ENCODE measurements around the gene EGR2. TPM values are rescaled to one million over a fixed set of nuclear protein-coding genes. Genes with fewer than 3 reads are reported as not detected.

The EGR2 gene
- total and polyA plus RNA-seq, 7 donors = 0.24 to 1.2 (median 0.67) TPM

DNA sequence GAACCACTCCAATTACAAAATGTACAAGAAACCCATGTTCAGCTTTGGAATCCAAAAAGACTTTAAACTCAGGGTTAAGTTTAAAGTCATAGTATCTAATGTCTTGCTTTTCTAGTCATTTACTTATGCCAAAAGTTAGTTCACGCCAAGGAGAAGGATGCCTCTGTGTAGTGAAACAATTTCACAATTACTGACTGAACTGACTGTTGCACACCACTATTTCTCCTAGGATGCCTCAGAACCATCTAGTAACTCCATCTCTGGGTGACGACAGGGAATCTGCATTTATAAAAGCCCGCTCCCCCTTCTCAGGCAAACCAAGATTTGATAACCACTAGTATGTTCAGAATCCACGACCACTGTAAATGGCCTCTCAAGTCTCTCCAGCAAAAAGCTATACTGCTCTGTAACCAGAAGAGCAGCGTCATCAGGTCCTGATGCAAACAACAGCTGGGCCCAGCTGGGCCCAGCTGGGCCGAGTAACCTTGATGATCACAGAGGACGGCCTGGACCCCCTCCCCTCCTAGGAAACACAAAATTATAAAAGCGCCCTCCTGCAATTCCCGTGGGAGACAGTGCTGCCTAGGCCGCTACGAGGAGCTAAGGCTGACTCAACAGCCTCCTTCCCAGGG is 12.3 kb downstream of the EGR2 start:
- 11 to 20% (median 12%) methylated on average over 11 of the region's 11 CpGs for WGBS, 3 donors
- peak in 3 of 4 donors; percentile 0 to 18 (median 5) for ATAC-seq

GRCh38 chr10:62801871-62802270 is 14.3 kb downstream of the EGR2 start:
- TF ChIP-seq, protein P1, sequence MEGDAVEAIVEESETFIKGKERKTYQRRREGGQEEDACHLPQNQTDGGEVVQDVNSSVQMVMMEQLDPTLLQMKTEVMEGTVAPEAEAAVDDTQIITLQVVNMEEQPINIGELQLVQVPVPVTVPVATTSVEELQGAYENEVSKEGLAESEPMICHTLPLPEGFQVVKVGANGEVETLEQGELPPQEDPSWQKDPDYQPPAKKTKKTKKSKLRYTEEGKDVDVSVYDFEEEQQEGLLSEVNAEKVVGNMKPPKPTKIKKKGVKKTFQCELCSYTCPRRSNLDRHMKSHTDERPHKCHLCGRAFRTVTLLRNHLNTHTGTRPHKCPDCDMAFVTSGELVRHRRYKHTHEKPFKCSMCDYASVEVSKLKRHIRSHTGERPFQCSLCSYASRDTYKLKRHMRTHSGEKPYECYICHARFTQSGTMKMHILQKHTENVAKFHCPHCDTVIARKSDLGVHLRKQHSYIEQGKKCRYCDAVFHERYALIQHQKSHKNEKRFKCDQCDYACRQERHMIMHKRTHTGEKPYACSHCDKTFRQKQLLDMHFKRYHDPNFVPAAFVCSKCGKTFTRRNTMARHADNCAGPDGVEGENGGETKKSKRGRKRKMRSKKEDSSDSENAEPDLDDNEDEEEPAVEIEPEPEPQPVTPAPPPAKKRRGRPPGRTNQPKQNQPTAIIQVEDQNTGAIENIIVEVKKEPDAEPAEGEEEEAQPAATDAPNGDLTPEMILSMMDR (IDR thresholded peaks at IDR 0.05) = no peak
- Histone ChIP-seq H3K36me3 (ENCODE audit: insufficient read depth in 1 of 2, low read depth in 1 of 2) (no peaks in the 10 kb centered on the region), H3K27ac (no peak overlapping the region), H3K4me1 (peaks cover 11% of the 10 kb centered on the region), H3K9me3 (no peaks in the 10 kb centered on the region), H3K27me3 (ENCODE audit: insufficient read depth in 3 of 3, low read length in 2 of 3) (peaks cover 0 to 21% (median 0%) of the 10 kb centered on the region in 3 donors), H3K4me3 (no peak overlapping the region)
- WGBS, 3 donors = 80 to 90% (median 85%) methylated on average over 3 of the region's 3 CpGs
- intact Hi-C loops (cut with DNase I) = loop anchor here in 1 of 2 donors (5.0 kb wide), 1 partner anchor 40 kb away; no protein-coding TSS in a partner anchor
- ATAC-seq (no peak), DNase-seq (no peak)

More for the DNA sequence above, 12.3 kb downstream of the EGR2 start:
- Histone ChIP-seq H3K4me1 (peaks cover 26% of the 10 kb centered on the region), H3K27ac (peak overlapping the region; percentile 97), H3K9me3 (no peaks in the 10 kb centered on the region), H3K4me3 (peak overlapping the region; percentile 91), H3K27me3 (ENCODE audit: insufficient read depth in 3 of 3, low read length in 2 of 3) (peaks cover 0 to 8% (median 0%) of the 10 kb centered on the region in 3 donors), H3K36me3 (ENCODE audit: insufficient read depth in 1 of 2, low read depth in 1 of 2) (no peaks in the 10 kb centered on the region)
- DNase-seq = no peak
- TF ChIP-seq, protein P1 (IDR thresholded peaks at IDR 0.05) = no peak
- intact Hi-C loops (cut with DNase I) = loop anchor here in 1 of 2 donors (5.0 kb wide), 1 partner anchor 42 kb away; no protein-coding TSS in a partner anchor

- H3K36me3 ChIP-seq (ENCODE audit: insufficient read depth in 1 of 2, low read depth in 1 of 2) = no peaks in the 10 kb centered on the region
- no peaks in the 10 kb centered on the region for H3K4me1 ChIP-seq
- peaks cover 0 to 21% (median 0%) of the 10 kb centered on the region in 3 donors for H3K27me3 ChIP-seq (ENCODE audit: insufficient read depth in 3 of 3, low read length in 2 of 3)
- H3K9me3 ChIP-seq = no peaks in the 10 kb centered on the region
- H3K27ac ChIP-seq = no peak overlapping the region
- TF ChIP-seq, protein P1 (IDR thresholded peaks at IDR 0.05) = no peak
- 77 to 87% (median 77%) methylated on average over 3 of the region's 3 CpGs for WGBS, 3 donors
- ATAC-seq (no peak), DNase-seq (no peak)
- no peak overlapping the region for H3K4me3 ChIP-seq
- intact Hi-C loops (cut with DNase I) = no loop called here
These were observed 19.3 kb downstream of the EGR2 start for GRCh38 chr10:62796896-62797295.

DNA sequence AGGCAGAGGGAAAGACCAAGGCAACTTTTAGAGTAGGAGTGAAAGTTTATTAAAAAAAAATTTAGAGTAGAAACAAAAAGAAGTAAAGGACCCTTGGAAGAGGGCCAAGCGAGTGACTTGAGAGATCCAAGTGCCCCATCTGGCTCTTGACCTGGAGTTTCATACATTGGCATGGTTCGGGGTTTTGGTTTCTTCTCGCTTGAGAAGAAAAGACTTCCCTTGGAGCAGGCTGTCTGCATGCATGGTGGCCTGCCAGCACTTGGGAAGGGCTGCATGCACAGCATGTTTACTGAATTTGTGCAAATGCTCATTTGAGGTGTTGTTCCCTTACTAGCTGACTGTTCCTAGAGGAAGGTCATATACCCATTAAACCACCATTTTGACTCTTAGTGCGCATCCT is 20.4 kb downstream of the EGR2 start:
- H3K9me3 ChIP-seq = no peaks in the 10 kb centered on the region
- DNase-seq = no peak
- TF ChIP-seq, protein P1 (IDR thresholded peaks at IDR 0.05) = no peak
- no peak for ATAC-seq
- H3K27ac ChIP-seq = no peak overlapping the region
- H3K4me3 ChIP-seq = no peak overlapping the region
- intact Hi-C loops (cut with DNase I) = no loop called here
- H3K36me3 ChIP-seq (ENCODE audit: insufficient read depth in 1 of 2, low read depth in 1 of 2) = no peaks in the 10 kb centered on the region
- H3K27me3 ChIP-seq (ENCODE audit: insufficient read depth in 3 of 3, low read length in 2 of 3) = peaks cover 0 to 19% (median 0%) of the 10 kb centered on the region in 3 donors
- WGBS, 3 donors = 84 to 88% (median 86%) methylated on average over 4 of the region's 4 CpGs
- H3K4me1 ChIP-seq = no peaks in the 10 kb centered on the region
